Measurements from ENCODE around the gene ZNF444. TPM values are rescaled to one million over a fixed set of nuclear protein-coding genes. Genes with fewer than 3 reads are reported as not detected.
A peak's percentile ranks its signal among the peaks of the same experiment; 100 is the strongest.

ZNF444 gene
- total RNA-seq, 4 donors from 2014 or later = 32.0 to 78.2 (median 52.1) TPM

GRCh38 chr19:56114778-56115110 lies 26.3 kb upstream of the ZNF444 start:
- Histone ChIP-seq H3K27ac (replicated peaks in 1 of 4) (peak overlapping the region; percentile 22 to 87 (median 56)), H3K27me3 (no peaks in the 10 kb centered on the region), H3K4me3 (no peak overlapping the region), H3K9me3 (no peaks in the 10 kb centered on the region), H3K36me3 (peaks cover 0 to 6% (median 1%) of the 10 kb centered on the region in 4 donors), H3K4me1 (peaks cover 94 to 100% (median 100%) of the 10 kb centered on the region in 4 donors)
- TF ChIP-seq EP300 (IDR thresholded peaks at IDR 0.05) = no peak
- TF ChIP-seq POLR2A (IDR thresholded peaks at IDR 0.05; ENCODE audit: low read depth) = no peak
- TF ChIP-seq CTCF (IDR thresholded peaks at IDR 0.05) = no peak
- TF ChIP-seq POLR2AphosphoS5 (IDR thresholded peaks at IDR 0.05) = no peak
- DNase-seq (ENCODE audit: extremely low spot score) = no peak
- 89% methylated on average over 10 of the region's 10 CpGs for WGBS
- intact Hi-C loops (cut with DNase I) = no loop called here

GRCh38 chr19:56115490-56115889 lies 25.6 kb upstream of the ZNF444 start:
- H3K4me1 ChIP-seq = peaks cover 90 to 100% (median 99%) of the 10 kb centered on the region in 4 donors

GRCh38 chr19:56116606-56117005 lies 24.5 kb upstream of the ZNF444 start:
- H3K27ac ChIP-seq (replicated peaks in 1 of 4) = no peak overlapping the region
- no peak for DNase-seq (ENCODE audit: extremely low spot score)
- intact Hi-C loops (cut with DNase I) = no loop called here
- H3K9me3 ChIP-seq = no peaks in the 10 kb centered on the region
- no peak for TF ChIP-seq POLR2A (IDR thresholded peaks at IDR 0.05; ENCODE audit: low read depth)
- no peak for TF ChIP-seq EP300 (IDR thresholded peaks at IDR 0.05)
- no peak for TF ChIP-seq CTCF (IDR thresholded peaks at IDR 0.05)
- TF ChIP-seq POLR2AphosphoS5 (IDR thresholded peaks at IDR 0.05) = no peak
- peaks cover 79 to 91% (median 89%) of the 10 kb centered on the region in 4 donors for H3K4me1 ChIP-seq
- no peak overlapping the region for H3K4me3 ChIP-seq
- no peaks in the 10 kb centered on the region for H3K27me3 ChIP-seq
- 88% methylated on average over 6 of the region's 6 CpGs for WGBS
- peaks cover 0 to 6% (median 1%) of the 10 kb centered on the region in 4 donors for H3K36me3 ChIP-seq

More at GRCh38 chr19:56115490-56115889, 25.6 kb upstream of the ZNF444 start:
- no peak overlapping the region for H3K4me3 ChIP-seq
- no peak for DNase-seq (ENCODE audit: extremely low spot score)
- H3K9me3 ChIP-seq = no peaks in the 10 kb centered on the region
- peaks cover 0 to 6% (median 1%) of the 10 kb centered on the region in 4 donors for H3K36me3 ChIP-seq
- H3K27ac ChIP-seq (replicated peaks in 1 of 4) = no peak overlapping the region
- no peak for TF ChIP-seq CTCF (IDR thresholded peaks at IDR 0.05)
- TF ChIP-seq POLR2AphosphoS5 (IDR thresholded peaks at IDR 0.05) = no peak
- no peak for TF ChIP-seq POLR2A (IDR thresholded peaks at IDR 0.05; ENCODE audit: low read depth)
- TF ChIP-seq EP300 (IDR thresholded peaks at IDR 0.05) = no peak
- WGBS = 93% methylated on average over 21 of the region's 21 CpGs
- no peaks in the 10 kb centered on the region for H3K27me3 ChIP-seq
- intact Hi-C loops (cut with DNase I) = no loop called here

- no peaks in the 10 kb centered on the region for H3K9me3 ChIP-seq
- no peak for DNase-seq (ENCODE audit: extremely low spot score)
- TF ChIP-seq EP300 (IDR thresholded peaks at IDR 0.05) (no peak), POLR2AphosphoS5 (IDR thresholded peaks at IDR 0.05) (no peak), CTCF (IDR thresholded peaks at IDR 0.05) (no peak), POLR2A (IDR thresholded peaks at IDR 0.05; ENCODE audit: low read depth) (no peak)
- peaks cover 0 to 6% (median 1%) of the 10 kb centered on the region in 4 donors for H3K36me3 ChIP-seq
- intact Hi-C loops (cut with DNase I) = no loop called here
- H3K4me3 ChIP-seq = no peak overlapping the region
- peak overlapping the region in 1 of 4 donors; percentile 96 for H3K27ac ChIP-seq (replicated peaks in 1 of 4)
- H3K4me1 ChIP-seq = peaks cover 76 to 89% (median 88%) of the 10 kb centered on the region in 4 donors
- 80% methylated on average over 12 of the region's 14 CpGs for WGBS
- H3K27me3 ChIP-seq = no peaks in the 10 kb centered on the region
Measured at GRCh38 chr19:56117376-56117884, 23.7 kb upstream of the ZNF444 start.

GRCh38 chr19:56117889-56118288 lies 23.2 kb upstream of the ZNF444 start:
- no peak for TF ChIP-seq EP300 (IDR thresholded peaks at IDR 0.05)
- no peak for TF ChIP-seq POLR2AphosphoS5 (IDR thresholded peaks at IDR 0.05)
- TF ChIP-seq CTCF (IDR thresholded peaks at IDR 0.05) = no peak
- TF ChIP-seq POLR2A (IDR thresholded peaks at IDR 0.05; ENCODE audit: low read depth) = no peak
- Histone ChIP-seq H3K27ac (replicated peaks in 1 of 4) (peak overlapping the region in 2 of 4 donors; percentile 96 to 98), H3K4me1 (peaks cover 71 to 85% (median 84%) of the 10 kb centered on the region in 4 donors), H3K36me3 (peaks cover 0 to 6% (median 1%) of the 10 kb centered on the region in 4 donors), H3K27me3 (no peaks in the 10 kb centered on the region), H3K4me3 (no peak overlapping the region), H3K9me3 (no peaks in the 10 kb centered on the region)
- intact Hi-C loops (cut with DNase I) = no loop called here
- DNase-seq (ENCODE audit: extremely low spot score) = no peak
- WGBS = 63% methylated on average over 7 of the region's 9 CpGs

All from esophagus muscularis mucosa (tissue), 4 donors.